ENCODE data around the gene MMAB.

DNA sequence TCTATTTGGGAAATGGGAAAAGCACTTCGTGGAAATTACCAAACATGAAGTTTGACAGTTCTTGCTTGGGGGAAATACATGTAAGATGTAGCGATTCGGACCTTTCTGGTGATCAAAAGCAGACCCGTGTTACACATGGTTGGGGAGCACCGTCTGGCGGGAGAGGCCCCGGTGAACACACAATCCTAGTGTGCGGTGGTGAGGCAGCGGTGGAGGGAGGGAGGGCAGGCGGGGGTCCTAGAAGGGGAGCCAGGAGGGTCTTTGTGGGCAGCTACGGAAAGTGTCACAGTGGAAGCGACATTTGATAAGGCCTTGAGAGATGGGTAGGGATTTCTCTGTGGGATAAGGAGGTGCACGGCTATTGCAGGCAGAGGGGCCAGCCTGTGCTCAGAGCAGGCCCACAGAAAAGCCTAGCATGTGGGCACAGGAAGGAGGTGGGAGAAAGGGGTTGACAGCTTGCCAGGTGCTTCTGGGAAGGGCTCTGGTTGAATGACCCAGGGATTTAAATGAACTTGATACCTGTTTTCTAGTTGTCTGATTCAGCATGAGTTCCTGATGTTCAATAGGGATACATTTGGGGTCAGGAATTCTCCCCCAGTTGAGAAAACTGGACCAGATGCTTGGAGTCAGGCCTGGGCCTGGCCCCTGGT is 7.5 kb upstream of the MMAB start:
- TF ChIP-seq, protein P1, sequence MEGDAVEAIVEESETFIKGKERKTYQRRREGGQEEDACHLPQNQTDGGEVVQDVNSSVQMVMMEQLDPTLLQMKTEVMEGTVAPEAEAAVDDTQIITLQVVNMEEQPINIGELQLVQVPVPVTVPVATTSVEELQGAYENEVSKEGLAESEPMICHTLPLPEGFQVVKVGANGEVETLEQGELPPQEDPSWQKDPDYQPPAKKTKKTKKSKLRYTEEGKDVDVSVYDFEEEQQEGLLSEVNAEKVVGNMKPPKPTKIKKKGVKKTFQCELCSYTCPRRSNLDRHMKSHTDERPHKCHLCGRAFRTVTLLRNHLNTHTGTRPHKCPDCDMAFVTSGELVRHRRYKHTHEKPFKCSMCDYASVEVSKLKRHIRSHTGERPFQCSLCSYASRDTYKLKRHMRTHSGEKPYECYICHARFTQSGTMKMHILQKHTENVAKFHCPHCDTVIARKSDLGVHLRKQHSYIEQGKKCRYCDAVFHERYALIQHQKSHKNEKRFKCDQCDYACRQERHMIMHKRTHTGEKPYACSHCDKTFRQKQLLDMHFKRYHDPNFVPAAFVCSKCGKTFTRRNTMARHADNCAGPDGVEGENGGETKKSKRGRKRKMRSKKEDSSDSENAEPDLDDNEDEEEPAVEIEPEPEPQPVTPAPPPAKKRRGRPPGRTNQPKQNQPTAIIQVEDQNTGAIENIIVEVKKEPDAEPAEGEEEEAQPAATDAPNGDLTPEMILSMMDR (IDR thresholded peaks at IDR 0.05) = no peak
- TF ChIP-seq POLR2A (IDR thresholded peaks at IDR 0.05) = no peak
